ENCODE measurements around the gene NKX2-8. TPM values are rescaled to one million over a fixed set of nuclear protein-coding genes. Genes with fewer than 3 reads are reported as not detected.
"Not testable (repeated sequence)": the region's sequence is repeated elsewhere in the genome, so short reads cannot be mapped to it uniquely, and the experiment has no call there.

Gene NKX2-8
- total RNA-seq, 1 experiment from 2014 or later, result 0.23 TPM

DNA sequence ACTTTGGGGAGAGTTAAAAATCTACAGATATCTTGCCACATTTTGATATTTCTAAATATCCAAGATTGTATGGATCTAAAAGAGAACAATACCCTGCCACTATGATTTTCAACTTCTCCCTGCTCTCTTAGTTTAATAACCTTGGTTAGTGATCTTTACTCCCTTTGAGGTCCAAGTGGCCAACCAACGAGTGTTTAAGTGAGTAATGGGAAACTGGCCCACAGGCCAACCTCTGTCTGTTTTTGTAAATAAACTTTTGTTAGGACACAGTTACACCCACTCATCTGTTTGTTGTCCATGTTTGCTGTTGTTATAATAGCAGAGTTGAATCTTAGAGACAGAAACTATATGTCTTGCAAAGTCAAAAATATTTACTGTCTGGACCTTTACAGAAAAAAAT, 31.5 kb downstream of the NKX2-8 start:
- Histone ChIP-seq H3K36me3 (ENCODE audit: control insufficient read depth, insufficient read depth, low read length) (no peaks in the 10 kb centered on the region), H3K4me3 (ENCODE audit: low read depth, low read length) (no peak overlapping the region), H3K4me1 (no peaks in the 10 kb centered on the region), H3K27me3 (replicated peaks; ENCODE audit: control insufficient read depth, insufficient read depth, low read length) (no peaks in the 10 kb centered on the region), H3K9me3 (no peaks in the 10 kb centered on the region)
- Mint-ChIP-seq H3K36me3 (ENCODE audit: insufficient read depth, unreplicated experiment) (no peaks in the 10 kb centered on the region), H3K4me1 (ENCODE audit: low read depth, unreplicated experiment) (no peaks in the 10 kb centered on the region), H3K9me3 (ENCODE audit: unreplicated experiment) (no peaks in the 10 kb centered on the region), H3K27me3 (ENCODE audit: insufficient read depth, unreplicated experiment) (no peaks in the 10 kb centered on the region), H3K27ac (ENCODE audit: unreplicated experiment) (no peak overlapping the region), H3K4me3 (ENCODE audit: unreplicated experiment) (no peak overlapping the region)
- intact Hi-C loops (cut with micrococcal nuclease; ENCODE audit: unreplicated experiment), result loop anchor here (10.0 kb wide), 1 partner anchor 446 kb away; no protein-coding TSS in a partner anchor
- CTCF ChIA-PET, result interaction anchor here (1.0 kb wide), 1 partner anchor 54 kb away, joined by 3 read pairs; no protein-coding TSS in a partner anchor
- BruUV-seq (replicated peaks), result no TSS peak
- TF ChIP-seq, protein P1, sequence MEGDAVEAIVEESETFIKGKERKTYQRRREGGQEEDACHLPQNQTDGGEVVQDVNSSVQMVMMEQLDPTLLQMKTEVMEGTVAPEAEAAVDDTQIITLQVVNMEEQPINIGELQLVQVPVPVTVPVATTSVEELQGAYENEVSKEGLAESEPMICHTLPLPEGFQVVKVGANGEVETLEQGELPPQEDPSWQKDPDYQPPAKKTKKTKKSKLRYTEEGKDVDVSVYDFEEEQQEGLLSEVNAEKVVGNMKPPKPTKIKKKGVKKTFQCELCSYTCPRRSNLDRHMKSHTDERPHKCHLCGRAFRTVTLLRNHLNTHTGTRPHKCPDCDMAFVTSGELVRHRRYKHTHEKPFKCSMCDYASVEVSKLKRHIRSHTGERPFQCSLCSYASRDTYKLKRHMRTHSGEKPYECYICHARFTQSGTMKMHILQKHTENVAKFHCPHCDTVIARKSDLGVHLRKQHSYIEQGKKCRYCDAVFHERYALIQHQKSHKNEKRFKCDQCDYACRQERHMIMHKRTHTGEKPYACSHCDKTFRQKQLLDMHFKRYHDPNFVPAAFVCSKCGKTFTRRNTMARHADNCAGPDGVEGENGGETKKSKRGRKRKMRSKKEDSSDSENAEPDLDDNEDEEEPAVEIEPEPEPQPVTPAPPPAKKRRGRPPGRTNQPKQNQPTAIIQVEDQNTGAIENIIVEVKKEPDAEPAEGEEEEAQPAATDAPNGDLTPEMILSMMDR (IDR thresholded peaks at IDR 0.05; ENCODE audit: insufficient read depth in 1 of 2, low read depth in 1 of 2, low read length in 1 of 2, severe bottlenecking in 1 of 2, unreplicated experiment in 1 of 2), result no peak
- no peak for DNase-seq
- POLR2A ChIA-PET, result no interaction called here

- H3K4me1 Mint-ChIP-seq (ENCODE audit: low read depth, unreplicated experiment); H3K9me3 Mint-ChIP-seq (ENCODE audit: unreplicated experiment); CTCF ChIA-PET; H3K27me3 ChIP-seq (replicated peaks; ENCODE audit: control insufficient read depth, insufficient read depth, low read length); POLR2A ChIA-PET; H3K9me3 ChIP-seq; BruUV-seq (replicated peaks); H3K4me3 Mint-ChIP-seq (ENCODE audit: unreplicated experiment); H3K36me3 Mint-ChIP-seq (ENCODE audit: insufficient read depth, unreplicated experiment); H3K27ac Mint-ChIP-seq (ENCODE audit: unreplicated experiment); H3K4me3 ChIP-seq (ENCODE audit: low read depth, low read length); intact Hi-C loops (cut with micrococcal nuclease; ENCODE audit: unreplicated experiment); DNase-seq; H3K4me1 ChIP-seq; H3K36me3 ChIP-seq (ENCODE audit: control insufficient read depth, insufficient read depth, low read length); H3K27me3 Mint-ChIP-seq (ENCODE audit: insufficient read depth, unreplicated experiment): not testable (repeated sequence)
Observed at GRCh38 chr14:36544280-36544679, 38.1 kb downstream of the NKX2-8 start.

DNA sequence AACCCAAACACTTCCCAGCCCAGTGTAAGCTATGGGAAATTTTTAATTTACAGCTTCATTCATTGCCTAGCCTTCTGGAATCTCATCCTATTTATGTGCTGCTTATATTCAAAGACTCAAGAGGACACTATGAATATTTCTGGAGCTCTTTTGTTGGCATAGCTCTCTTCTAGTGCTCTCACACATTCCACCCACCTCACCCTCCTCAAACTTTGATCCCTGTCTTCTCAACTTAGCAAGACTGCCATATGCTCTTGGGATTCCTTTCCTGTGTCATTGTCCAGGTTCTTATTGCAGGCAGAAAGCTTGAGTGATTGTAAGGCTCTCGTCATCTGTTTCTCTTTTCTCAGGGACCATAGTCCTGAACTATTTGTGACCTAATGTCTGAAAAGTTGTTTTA, 44.4 kb downstream of the NKX2-8 start:
- TF ChIP-seq, protein P1 (IDR thresholded peaks at IDR 0.05; ENCODE audit: insufficient read depth in 1 of 2, low read depth in 1 of 2, low read length in 1 of 2, severe bottlenecking in 1 of 2, unreplicated experiment in 1 of 2), result no peak
- H3K36me3 ChIP-seq (ENCODE audit: control insufficient read depth, insufficient read depth, low read length), result no peaks in the 10 kb centered on the region
- Mint-ChIP-seq H3K4me3 (ENCODE audit: unreplicated experiment) (no peak overlapping the region), H3K27ac (ENCODE audit: unreplicated experiment) (no peak overlapping the region), H3K36me3 (ENCODE audit: insufficient read depth, unreplicated experiment) (no peaks in the 10 kb centered on the region), H3K4me1 (ENCODE audit: low read depth, unreplicated experiment) (no peaks in the 10 kb centered on the region), H3K27me3 (ENCODE audit: insufficient read depth, unreplicated experiment) (peaks cover 23% of the 10 kb centered on the region), H3K9me3 (ENCODE audit: unreplicated experiment) (peaks cover 35% of the 10 kb centered on the region)
- intact Hi-C loops (cut with micrococcal nuclease; ENCODE audit: unreplicated experiment), result no loop called here
- BruUV-seq (replicated peaks), result no TSS peak
- no peaks in the 10 kb centered on the region for H3K4me1 ChIP-seq
- H3K4me3 ChIP-seq (ENCODE audit: low read depth, low read length), result no peak overlapping the region
- peaks cover 4% of the 10 kb centered on the region; the same call in 1 of the 2 replicates for H3K9me3 ChIP-seq
- no peak for DNase-seq
- CTCF ChIA-PET, result no interaction called here
- H3K27me3 ChIP-seq (replicated peaks; ENCODE audit: control insufficient read depth, insufficient read depth, low read length), result no peaks in the 10 kb centered on the region
- POLR2A ChIA-PET, result no interaction called here

Other genes starting within 250 kb of the NKX2-8 start
- gene NKX2-1, start 62.4 kb downstream of the NKX2-8 start, total RNA-seq (2022), result 0.66 and 1.5 TPM in 2 replicates
- 6.9 and 7.2 TPM in 2 replicates for gene PAX9, start 79.2 kb upstream of the NKX2-8 start, total RNA-seq (2022)